MM.1S (cell line): ENCODE measurements around the gene SHOC2.

Experiments used
- EZH2 ChIP-seq: fragments of 300-600 bp; sonication (generic); optimal IDR thresholded peaks from 2 replicates; pipeline ENCODE3; 2017; ENCODE audit warnings: low read depth, mild to moderate bottlenecking, antibody characterized with exemption, low read length, mixed read lengths
- TF ChIP-seq, protein P1 (sequence below): fragments of 300-600 bp; sonication (generic); IDR thresholded peaks from 2 replicates; pipeline ENCODE4 v1.5.1; 2016; ENCODE audit warnings: antibody characterized with exemption, low read length, mixed read lengths

DNA sequence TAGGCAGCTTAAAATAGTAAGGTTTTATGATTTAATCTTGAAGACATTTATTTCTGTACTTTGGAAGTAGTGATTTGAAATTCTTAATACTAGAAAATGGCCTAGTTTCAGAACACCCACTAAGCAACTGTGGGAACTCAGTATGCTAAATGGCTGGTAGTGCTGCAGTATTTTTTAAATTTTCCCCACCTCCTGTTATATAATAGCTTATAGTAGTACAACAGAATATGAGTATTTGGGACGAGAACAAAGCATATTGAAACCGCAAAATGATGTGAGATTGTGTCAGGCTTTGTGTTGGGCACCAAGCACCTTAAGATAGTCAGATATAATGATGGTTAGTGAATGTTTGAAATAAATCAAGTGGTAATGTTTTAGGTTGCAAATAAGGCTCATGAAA, 8.1 kb downstream of the SHOC2 start:
- TF ChIP-seq, protein P1, sequence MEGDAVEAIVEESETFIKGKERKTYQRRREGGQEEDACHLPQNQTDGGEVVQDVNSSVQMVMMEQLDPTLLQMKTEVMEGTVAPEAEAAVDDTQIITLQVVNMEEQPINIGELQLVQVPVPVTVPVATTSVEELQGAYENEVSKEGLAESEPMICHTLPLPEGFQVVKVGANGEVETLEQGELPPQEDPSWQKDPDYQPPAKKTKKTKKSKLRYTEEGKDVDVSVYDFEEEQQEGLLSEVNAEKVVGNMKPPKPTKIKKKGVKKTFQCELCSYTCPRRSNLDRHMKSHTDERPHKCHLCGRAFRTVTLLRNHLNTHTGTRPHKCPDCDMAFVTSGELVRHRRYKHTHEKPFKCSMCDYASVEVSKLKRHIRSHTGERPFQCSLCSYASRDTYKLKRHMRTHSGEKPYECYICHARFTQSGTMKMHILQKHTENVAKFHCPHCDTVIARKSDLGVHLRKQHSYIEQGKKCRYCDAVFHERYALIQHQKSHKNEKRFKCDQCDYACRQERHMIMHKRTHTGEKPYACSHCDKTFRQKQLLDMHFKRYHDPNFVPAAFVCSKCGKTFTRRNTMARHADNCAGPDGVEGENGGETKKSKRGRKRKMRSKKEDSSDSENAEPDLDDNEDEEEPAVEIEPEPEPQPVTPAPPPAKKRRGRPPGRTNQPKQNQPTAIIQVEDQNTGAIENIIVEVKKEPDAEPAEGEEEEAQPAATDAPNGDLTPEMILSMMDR, result no peak
- TF ChIP-seq EZH2, result no peak
